GM21367 (cell line): ENCODE data around the gene FBXO46.
"Not testable (repeated sequence)": the region's sequence is repeated elsewhere in the genome, so short reads cannot be mapped to it uniquely, and the experiment has no call there.

ENCODE experiments used
- ATAC-seq: cut with Tn5 transposase; IDR thresholded peaks from one replicate; pipeline ENCODE4 v1.9.1; 2021; ENCODE audit not compliant: unreplicated experiment

The FBXO46 gene

DNA sequence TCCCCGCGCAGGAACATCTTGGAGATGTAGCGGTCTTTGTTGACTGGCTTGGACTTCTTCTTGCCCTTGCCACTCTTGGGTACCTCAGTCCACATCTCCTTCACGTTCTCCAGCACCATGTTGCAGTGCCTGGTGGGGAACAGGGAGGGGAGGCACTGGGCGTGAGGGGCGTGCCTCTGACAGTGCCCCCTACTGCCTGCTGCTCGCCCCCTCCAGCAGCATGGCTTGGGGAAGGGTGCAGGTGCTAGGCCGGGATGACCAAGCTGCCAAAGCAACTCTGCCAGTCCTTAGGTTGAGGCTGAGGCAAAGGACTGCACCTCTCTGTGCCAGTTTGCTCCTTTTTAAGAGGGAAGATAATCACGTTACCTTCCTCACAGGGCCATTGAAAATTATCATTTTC lies 43.1 kb downstream of the FBXO46 start:
- no peak for ATAC-seq

DNA sequence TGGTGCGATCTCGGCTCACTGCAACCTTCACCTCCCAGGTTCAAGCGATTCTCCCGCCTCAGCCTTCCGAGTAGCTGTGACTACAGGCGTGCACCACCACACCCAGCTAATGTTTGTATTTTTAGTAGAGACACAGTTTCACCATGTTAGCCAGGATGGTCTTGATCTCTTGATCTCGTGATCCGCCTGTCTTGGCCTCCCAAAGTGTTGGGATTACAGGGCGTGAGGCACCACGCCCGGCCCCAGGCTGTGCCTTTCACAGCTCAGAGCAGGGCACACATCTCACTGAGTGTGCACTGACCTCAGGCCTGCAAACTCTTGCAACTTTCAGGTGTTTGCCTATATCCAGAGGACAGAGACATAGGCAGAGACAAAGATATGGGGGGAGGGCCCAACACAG lies 45.7 kb downstream of the FBXO46 start:
- ATAC-seq = not testable (repeated sequence)

DNA sequence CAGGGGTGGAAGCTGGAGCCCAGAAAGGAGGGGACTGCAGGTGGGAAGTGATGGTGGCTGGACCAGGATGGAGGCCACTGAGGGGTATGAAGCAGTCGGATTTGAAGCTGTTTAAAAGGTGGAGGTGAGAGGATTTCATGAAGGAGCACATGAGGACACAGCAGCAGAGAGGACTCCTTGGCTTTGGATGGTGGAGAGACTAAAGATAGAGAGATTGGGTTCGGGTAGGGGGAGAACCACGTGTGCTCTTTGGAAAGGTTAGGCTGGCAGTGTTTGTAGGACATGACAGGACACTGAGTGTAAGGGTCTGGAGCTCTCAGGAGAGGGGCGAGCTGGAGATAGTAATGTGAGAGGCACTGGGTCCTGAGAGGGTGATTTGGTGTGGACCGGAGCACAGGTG lies 47.8 kb downstream of the FBXO46 start:
- no peak for ATAC-seq

DNA sequence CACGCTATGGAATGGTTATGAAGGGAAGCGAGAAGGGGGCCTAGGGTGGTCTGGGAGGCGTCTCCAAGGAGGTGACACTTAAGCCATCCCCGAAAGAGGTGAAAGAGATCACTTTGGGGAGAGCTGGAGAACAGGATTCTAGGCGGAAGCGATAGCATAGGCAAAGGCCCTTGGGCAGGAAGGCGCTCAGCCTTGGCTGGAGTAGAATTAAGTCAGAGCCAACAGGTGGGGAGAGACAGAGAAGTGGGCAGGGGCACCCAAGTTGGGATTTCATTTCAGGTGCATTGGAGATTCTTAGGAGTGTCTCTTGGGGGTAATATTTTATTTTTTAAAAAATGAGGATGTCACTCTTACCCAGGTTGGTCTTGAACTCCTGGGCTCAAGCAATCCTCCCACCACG lies 48.6 kb downstream of the FBXO46 start:
- ATAC-seq = no peak

DNA sequence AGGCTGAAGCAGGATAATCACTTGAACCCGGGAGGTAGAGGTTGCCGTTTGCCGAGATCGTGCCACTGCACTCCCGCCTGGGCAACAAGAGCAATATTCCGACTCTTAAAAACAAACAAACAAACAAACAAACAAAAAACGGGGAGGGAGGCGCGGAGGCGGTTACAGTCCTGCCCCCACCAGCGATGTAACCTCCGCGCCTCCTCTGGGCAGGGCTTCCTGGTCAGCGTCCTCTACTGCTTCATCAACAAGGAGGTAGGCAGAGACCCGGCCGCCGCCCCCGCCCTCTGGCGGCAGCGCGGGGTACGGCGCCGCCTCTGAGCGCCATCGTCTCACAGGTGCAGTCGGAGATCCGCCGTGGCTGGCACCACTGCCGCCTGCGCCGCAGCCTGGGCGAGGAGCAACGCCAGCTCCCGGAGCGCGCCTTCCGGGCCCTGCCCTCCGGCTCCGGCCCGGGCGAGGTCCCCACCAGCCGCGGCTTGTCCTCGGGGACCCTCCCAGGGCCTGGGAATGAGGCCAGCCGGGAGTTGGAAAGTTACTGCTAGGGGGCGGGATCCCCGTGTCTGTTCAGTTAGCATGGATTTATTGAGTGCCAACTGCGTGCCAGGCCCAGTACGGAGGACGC lies 49.2 kb downstream of the FBXO46 start:
- peak; percentile 52 for ATAC-seq

DNA sequence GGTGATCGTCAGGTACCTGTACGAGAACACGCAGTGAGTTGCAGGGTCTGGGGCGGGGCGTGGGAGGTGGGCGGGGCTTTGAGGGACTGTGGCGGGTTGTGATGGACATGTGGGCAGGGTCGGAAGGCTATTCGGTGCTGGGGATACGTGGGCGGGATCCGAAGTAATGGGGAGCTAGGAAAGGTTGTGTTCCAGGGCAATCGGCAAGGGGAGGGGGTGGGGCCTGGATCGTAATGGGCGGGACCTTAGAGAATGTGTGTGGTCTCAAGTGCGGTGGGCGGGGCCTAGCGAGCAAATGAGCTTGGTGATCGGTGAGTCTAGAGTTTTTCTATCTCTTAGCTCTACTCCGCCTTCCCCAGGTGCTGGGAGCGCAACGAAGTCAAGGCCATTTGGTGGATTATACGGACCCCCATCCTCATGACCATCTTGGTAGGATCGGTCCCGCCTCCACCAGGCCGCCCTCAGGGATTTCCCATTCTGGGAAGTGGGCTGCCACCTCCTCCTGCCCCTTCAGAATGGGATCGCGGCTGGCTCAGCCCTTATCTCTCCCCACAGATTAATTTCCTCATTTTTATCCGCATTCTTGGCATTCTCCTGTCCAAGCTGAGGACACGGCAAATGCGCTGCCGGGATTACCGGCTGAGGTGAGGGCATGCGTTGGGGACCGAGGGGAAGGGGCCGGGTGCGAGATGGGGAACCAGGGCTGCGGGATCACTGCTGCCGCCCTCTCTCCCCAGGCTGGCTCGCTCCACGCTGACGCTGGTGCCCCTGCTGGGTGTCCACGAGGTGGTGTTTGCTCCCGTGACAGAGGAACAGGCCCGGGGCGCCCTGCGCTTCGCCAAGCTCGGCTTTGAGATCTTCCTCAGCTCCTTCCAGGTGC lies 53.1 kb downstream of the FBXO46 start:
- ATAC-seq = no peak

DNA sequence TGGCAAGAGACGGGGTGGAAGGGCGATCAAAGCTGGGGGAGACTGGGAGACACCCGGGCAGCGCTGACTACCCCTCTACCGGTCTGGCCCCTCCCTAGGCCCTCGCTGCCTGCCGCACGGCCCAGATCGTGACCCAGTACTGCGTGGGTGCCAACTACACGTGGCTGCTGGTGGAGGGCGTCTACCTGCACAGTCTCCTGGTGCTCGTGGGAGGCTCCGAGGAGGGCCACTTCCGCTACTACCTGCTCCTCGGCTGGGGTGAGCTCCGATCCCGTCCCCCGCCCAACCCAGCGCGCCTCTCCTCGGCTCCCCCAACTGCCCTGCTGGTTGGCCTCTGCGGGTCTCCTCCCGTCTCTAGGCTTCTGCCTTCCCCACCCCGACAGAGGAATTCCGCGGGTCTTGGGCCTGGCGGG lies 53.8 kb downstream of the FBXO46 start:
- ATAC-seq = no peak

DNA sequence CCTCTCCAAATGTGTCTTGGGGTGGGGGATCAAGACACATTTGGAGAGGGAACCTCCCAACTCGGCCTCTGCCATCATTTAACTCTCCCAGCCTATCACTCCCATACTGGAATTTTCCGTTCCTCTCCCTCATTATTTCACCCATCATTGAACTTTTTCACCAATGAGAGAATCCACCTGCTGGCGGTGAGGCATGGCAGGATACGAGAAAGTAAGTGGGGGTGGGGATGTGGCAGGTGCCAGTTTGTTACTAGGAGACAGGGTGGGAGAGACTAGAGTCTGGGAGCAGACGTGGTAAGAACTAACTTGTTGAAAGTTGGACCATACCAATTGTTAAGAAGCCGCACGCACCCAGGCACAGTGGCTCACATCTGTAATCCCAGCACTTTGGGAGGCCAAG lies 55.8 kb downstream of the FBXO46 start:
- no peak for ATAC-seq

DNA sequence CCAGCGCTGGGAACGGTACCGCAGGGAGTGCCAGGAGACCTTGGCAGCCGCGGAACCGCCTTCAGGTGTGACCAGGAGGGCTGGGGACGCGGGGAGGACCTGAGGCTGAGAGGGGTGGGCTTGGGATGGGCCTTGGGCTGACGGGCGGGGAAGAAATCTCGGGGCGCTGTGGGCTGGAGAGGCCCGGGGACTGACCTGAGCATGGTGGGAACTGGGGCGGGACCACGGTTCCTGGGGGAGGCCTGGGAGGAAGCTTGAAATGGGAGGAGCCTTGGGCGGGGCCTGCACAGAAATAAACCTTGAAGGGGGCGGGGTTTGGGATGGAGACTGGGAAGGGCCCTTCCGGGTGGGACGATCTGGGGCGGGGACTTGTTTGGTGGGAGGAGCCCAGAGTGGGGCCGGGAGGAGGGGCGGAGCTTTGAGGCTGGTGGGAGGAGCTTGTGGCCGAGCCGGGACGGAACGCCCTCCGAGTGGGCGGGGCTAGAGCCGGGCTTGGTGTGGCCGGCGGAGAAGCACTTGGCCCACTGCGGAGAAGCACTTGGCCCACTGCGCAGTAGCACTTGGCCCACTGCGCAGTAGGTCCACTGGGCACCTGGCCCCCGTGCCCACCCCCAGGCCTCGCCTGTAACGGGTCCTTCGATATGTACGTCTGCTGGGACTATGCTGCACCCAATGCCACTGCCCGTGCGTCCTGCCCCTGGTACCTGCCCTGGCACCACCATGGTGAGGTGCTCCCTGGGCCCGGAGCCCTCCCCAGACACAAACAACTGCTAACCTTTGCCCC lies 59.8 kb downstream of the FBXO46 start:
- ATAC-seq = peak; percentile 45

DNA sequence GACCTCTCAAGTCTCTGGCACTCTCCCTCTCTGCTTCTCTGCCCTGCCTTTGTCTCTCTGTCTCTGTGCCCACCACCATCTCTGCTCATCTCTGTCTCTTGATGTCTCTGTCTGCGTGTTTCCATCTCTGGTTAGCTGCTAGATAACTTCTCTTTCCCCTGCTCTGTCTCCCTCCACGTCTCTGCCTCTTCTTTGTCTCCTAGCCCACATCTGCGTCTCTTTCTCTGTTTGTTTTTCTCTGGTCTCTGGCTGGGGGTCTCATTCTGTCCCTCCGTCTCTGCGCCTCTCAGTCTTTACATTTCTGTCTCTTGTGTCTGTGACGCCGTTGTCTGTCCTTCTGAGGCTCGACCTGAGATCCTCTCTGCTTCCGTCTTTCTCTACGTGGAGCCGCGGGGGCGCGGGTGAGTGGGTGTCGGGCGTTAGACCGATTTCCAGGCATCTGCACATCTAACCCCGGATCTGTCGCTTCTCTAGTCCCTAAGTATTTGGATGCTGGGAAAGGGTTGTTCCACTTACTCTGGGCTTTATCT lies 62.3 kb downstream of the FBXO46 start:
- no peak for ATAC-seq

DNA sequence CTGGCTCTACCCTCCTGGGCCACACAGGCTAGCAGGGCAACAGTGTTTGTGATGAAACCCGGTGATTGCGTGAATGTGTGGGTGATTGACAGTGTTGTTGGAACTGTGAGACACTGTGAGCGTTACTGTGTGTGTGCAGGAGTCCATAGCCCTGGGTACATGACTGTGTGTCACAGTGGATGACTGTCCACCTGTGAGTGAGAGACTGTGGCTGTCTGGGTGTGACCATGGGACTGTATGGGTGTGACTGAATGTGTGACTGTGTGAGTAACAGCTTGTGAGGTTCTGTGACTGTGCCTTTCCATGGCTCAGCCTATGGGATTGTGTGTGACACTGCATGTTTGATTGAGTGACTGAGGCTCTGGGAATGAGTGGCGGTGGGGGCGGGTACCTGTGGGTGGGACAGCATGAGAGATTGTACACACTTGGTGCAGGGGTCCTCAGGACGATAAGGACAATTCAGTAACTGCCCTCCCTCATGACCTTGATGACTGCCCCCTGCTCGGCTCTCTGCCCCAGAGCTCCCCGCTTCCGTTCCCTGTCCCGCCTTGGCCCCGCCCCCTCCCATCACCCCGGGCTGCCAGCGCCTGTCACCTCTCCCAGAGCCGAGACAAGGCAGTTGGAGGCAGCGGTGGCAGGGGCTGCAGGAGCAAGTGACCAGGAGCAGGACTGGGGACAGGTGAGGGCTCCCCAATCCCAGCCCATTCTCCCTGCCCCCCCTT lies 62.9 kb downstream of the FBXO46 start, which contains the start of gene GIPR:
Gene GIPR, plus strand, starts transcription at position 602 of the 722 bp plus-strand sequence. CDS start 1,300 bp downstream, outside the sequence.
- no peak for ATAC-seq

DNA sequence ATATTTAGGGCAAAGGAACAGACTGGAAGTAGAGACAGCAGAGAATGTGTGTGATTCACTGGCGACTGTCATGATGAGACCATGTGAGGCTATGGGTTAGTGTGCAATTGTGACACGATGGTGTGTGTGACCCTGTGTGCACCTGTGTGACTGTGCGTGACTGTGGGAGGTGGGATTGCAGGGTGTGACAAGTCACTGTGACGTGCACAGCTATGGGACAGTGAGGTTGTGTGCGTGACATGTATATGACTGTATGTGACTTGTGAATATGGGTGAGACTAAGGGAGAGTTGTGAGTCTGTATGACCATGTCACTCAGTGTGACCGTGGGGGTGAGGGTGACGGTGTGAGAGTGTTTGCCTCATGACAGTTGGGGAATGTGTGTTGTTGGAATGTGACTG lies 66.1 kb downstream of the FBXO46 start:
- ATAC-seq = no peak

DNA sequence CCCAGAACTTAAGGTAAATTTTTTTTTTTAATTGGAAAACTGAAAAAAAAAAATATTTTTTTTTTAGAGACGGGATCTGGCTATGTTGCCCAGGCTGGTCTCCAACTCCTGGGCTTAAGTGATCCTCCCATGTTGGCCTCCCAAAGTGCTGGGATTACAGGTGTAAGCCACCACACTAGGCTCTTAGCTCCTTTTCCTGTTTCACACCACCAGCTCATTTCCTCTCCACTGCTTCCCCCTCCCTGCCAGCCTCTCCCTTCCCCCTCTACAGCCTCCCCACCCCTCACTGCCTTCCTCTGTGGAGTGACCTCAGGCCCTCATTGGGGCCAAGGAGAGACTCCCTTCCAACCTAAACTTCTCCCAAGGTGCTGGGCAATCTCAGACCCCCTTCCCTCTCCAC lies 66.9 kb downstream of the FBXO46 start:
- no peak for ATAC-seq

DNA sequence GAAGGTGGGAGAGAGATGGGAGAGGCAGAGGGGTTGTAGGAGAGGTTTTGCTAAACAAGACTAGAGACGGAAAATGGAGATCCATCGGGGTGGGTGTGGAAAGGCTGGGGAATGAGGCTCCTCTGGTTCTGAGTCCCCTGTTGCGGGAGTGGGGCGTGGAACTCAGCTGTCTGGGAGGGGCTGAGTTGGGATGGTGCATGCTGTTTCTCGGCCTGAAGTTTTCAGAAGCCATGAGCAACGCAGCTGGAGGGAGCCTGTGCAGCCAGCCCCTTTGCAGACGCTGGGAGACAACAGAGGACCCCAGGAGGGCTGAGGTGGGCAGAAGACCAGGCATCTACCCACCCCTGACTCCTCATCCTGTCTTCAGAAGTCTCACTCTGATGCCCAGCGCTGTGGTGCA lies 70.1 kb downstream of the FBXO46 start:
- ATAC-seq = no peak
